ENCODE measurements around the gene HAT1. TPM values are rescaled to one million over a fixed set of nuclear protein-coding genes. Genes with fewer than 3 reads are reported as not detected.

The HAT1 gene
- total RNA-seq, 1 donor from 2014 or later = 71.6 TPM

DNA sequence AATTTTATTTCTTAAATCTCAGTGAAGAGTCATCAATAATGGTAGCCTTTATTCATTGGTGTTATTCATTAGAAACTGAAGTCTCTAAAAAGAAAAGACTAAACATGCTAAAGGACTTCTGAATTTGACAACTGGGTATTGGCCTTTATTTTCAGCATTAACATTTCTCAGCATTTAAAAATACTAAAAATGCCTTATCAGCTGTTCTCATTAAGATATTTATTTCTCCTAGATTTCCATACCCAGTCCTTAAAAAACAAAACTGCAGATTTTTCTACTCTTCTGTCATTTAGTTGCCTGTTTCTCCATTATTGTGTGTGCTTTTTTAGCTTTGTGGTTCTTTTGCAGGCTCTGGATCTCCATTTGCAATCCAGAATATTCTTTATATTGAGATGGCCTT is 46.2 kb downstream of the HAT1 start:
- intact Hi-C loops (cut with micrococcal nuclease) = no loop called here

DNA sequence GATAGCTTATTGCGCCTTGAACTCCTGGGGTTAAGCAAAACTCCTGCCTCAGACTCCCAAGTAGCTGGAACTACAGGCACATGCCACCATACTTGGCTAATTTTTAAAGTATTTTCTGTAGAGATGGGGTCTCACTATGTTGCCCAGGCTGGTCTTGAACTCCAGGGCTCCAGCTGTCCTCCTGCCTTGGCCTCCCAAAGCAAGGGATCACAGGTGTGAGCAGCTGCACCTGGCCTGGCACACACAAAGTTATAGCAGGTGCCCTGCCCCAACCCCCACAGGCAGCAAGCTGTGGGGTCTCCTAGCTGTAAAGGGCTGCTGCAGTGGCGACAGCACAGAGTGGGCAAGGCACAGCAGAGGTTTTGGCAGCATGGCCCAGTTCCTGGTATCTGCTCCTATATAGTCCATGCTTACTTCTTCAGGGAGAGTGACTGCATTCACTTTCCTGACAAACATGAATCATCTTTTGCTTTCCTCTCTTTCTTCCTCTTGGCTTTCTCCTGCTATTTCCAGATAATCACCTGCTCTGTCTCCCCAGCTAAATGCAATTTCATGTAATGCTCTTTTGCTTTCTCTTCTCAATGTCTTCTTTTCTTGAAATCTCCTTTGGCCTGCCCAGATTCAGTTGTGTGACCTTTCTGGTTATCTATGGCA is 50.2 kb downstream of the HAT1 start:
- intact Hi-C loops (cut with micrococcal nuclease) = no loop called here

DNA sequence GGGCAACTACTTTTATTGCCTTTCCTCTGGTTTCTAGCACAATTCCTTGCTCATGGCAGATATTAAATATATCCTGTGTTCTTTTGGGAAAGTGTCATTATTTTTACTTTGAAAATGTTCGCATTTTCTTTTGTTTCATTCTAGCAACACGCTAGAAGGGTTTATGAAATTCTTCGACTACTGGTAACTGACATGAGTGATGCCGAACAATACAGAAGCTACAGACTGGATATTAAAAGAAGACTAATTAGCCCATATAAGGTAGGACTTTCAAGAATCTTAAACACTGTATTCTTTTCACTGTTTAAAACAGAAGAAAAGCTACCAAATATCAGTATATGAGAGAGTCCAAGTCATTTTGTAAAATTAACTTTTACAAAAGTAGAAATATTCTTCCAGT is 56.8 kb downstream of the HAT1 start:
- intact Hi-C loops (cut with micrococcal nuclease) = no loop called here

DNA sequence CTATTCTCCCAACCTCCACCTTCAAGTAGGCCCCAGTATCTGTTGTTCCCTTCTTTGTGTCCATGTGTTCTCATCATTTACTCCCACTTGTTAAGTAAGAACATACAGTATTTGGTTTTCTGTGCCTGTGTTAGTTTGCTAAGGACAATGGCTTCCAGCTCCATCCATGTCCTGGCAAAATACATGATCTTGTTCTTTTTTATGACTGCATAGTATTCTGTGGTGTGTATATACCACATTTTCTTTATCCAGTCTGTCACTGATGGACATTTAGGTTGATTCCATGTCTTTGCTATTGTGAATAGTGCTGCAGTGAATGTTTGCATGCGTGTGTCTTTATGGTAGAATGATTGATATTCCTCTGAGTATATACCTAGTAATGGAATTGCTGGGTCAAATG is 61.7 kb downstream of the HAT1 start:
- intact Hi-C loops (cut with micrococcal nuclease) = loop anchor here (1.0 kb wide), 1 partner anchor 33 kb away; no protein-coding TSS in a partner anchor

DNA sequence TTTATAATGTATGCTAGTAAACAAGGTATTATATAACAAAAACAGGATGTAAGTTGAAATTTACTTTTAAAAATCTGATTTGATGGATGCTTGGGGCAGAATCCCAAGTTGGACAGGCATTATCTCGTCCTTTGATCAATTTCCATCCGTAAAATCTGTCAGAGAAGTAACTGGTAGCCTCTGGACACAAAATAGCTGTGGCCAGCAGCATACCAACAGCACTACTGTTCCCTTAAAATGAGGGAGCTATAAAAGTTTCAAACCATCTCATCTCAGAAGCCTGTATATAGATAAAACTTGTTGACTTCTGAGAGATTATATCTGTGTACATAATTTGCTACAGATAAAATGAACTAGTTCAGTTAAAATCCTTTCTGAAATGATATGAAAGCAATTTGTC is 62.8 kb downstream of the HAT1 start:
- intact Hi-C loops (cut with micrococcal nuclease) = no loop called here

DNA sequence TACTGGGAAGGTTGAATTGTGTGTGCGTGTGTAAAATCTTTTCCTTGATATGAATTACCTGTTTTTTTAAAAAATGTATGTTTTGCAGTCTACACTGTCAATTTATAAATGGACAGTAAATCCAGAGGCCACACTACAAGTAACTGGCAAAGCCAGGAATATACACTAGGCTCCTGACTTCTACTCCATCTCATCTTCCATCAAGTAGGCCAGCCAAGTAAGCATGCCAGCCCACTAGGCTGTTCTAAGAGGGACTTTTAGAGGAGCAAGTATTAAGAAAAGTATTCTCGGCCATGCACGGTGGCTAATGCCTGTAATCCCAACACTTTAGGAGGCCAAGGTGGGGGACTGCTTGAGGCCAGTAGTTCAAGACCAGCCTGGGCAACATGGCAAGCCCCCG is 64.5 kb downstream of the HAT1 start:
- intact Hi-C loops (cut with micrococcal nuclease) = no loop called here

DNA sequence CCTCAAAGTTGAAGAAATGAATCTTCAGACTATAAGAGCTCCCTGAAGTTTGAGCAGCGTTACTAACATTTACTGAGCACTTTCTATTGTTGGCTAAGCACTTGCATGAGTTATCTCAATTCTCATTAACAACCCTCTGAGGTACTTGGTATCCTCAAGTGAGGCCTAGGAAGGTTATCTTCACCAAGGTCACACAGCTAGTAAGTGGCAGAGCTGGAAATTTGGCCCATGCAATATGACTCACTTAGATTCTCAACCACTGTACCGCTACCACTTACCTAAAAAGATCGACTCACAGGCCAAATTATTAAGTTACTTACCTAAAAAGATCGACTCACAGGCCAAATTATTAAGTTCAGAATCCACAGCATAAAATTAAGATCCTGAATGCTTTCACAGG is 68.8 kb downstream of the HAT1 start:
- intact Hi-C loops (cut with micrococcal nuclease) = loop anchor here (10.0 kb wide), 1 partner anchor 564 kb away; the partner anchor contains the start of gene PDK1

DNA sequence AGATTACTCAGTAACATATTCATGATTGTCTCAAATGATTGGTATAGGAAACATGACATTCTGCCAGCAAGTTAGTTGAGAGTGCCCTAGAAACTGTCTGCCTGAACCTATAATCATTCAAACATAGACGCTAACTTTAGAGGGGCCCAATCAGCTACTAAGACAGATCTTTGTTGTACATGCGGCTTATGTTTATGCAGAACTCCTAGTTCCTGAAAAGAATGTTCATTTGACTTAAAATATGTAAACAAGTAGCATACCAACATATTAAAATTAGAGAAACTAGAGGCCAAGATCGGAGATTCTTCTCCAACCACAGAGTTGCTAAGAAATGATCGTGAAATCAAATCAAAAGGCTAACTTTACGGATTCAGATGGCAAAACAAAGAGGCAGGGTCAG is 73.3 kb downstream of the HAT1 start:
- intact Hi-C loops (cut with micrococcal nuclease) = loop anchor here (10.0 kb wide), 1 partner anchor 559 kb away; the partner anchor contains the start of gene PDK1

DNA sequence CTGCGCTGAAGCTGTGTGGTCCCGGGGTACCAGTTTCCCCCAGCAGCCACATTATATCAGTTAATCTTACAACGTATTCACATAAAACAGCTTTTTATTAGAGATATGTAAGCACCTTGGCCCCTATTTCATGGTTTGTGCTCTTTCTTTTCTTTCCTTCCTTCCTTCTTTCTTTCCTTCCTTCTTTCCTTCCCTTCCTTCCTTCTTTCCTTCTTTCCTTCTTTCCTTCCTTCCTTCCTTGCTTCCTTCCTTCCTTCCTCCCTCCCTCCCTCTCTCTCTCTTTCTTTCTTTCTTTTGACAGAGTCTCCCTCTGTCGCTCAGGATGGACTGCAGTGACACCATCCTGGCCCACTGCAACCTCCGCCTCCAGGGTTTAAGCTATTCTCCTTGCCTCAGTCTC is 73.8 kb downstream of the HAT1 start:
- intact Hi-C loops (cut with micrococcal nuclease) = loop anchor here (10.0 kb wide), 1 partner anchor 559 kb away; the partner anchor contains the start of gene PDK1

DNA sequence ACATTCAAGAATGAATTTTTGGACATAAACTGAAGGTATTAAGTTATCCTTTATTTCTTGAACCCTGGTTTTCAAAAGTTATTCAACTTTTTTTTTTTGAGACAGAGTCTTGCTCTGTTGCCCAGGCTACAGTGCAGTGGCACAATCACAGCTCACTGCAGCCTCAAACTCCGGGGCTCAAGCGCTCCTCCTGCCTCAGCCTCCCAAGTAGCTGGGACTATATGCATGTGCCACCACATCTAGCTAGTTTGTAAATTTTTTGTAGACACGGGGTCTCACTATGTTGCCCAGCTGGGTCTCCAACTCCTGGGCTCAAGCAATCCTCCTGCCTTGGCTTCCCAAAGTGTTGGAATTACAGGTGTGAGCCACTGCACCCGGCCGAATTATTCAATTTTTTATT is 74.8 kb downstream of the HAT1 start:
- intact Hi-C loops (cut with micrococcal nuclease) = loop anchor here (10.0 kb wide), 1 partner anchor 558 kb away; the partner anchor contains the start of gene PDK1

DNA sequence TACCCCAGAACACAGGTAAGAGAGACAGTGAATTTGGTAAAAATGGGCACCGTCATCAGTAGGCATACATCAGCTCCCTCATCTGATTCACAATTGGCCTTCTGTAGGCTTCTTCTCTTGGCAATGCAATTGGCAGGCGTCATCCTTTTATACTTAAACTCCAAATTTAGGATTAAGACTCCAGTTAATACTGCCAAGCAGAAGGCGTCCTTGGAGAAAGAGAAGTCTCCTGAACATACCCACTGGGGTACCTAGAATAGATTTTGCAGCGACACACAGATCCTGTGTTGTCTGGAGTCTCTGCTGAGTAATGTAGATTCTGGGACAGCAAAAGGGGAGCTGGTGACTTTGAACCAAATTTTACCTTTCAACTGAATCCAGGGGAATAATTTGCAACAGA is 76.9 kb downstream of the HAT1 start:
- intact Hi-C loops (cut with micrococcal nuclease) = loop anchor here (1.0 to 10.0 kb wide), 2 partner anchors 105 to 556 kb away; partner anchors contain the start of genes PDK1 and SLC25A12

DNA sequence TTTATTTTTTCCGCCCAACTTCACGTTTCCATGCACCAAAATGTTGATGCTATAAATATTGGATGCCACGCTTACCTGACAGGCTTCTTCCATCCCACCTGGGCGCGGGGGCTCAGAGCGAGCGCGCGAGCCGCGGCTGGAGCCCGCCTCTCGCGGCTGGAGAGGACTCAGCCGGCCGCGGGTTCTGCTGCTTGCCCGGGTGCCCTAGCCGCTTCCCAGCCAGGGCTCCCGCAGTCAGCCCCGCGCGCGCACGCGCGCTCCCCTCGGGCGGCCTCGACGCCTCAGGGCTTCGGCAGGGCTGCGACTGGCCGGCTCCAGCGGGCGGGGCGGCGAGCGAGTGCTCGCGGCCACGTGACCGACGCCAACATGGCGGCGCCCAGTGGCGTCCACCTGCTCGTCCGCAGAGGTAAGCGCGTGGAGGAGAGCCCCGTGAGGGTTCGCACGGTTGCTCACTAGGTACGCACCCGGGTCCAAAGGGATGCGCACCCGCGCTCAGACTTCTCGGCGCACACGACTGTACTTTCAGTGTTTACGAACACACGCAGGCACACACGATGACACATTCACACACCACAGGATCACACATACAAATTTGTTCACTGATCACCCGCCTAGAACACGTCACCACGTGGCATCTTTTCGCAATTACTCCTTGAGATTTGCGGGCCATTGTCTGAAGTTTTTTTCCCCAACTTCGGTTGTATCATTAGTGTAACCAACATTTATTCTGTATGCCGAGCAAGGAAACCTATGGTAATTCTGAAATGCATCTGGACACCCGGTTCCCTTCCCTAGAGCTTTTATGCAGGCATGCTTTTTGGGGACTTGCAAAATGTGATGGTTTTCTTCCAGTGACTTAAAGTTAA is 77.6 kb downstream of the HAT1 start, which contains the start of gene METAP1D:
Gene METAP1D, plus strand, starts transcription at position 350 of the 866 bp plus-strand sequence. Its CDS starts 17 bp downstream, at position 367.
- intact Hi-C loops (cut with micrococcal nuclease) = loop anchor here (1.0 to 10.0 kb wide), 4 partner anchors 78 to 555 kb away; partner anchors contain the start of genes DYNC1I2, HAT1, PDK1 and SLC25A12

DNA sequence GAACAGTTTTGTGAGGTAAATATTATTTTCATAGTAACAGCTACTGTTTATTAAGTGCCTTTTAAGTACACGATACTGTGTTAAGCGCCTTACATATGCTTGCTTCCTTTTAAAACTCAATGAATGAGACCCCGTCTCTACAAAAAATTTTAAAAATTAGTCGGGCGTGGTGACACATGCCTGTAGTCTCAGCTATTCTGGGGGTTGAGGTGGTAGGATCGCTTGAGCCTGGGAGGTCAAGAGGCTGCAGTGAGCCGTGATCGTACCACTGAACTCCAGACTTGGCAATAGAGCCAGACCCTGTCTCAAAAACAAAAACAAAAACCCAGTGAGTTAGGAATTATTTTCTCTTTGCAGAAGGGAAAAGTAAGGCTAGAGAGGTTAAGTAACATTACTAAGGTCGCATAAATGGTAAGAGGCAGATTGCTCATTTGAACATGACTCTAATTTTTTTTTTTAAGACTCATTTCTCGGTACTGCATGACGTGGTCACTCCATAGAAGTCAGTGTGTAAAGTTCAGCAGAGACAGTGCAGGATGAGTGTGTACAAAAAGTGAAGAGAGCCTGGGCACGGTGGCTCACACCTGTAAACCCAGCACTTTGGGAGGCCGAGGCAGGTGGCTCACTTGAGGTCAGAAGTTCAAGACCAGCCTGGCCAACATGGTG is 78.6 kb downstream of the HAT1 start:
- intact Hi-C loops (cut with micrococcal nuclease) = loop anchor here (1.0 to 5.0 kb wide), 2 partner anchors 79 to 314 kb away; partner anchors contain the start of genes DYNC1I2 and HAT1

DNA sequence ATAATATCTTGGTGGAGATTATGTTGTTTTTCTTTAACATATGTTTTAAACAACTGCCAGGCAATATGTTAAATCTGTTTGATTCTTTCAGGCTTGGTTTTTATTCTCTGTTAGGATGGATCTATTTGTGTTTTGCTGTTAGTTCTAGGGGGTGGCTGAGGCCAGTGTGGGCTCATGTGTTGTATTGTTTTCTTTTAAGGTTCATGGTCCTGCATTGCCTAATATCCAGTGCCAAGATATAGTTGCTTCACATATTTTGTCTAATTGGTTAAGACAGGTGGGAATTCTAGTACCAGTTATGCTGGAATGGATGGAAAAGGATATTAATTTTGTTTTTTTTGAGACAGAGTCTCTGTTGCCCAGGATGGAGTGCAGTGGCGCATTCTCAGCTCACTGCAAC is 85.1 kb downstream of the HAT1 start:
- intact Hi-C loops (cut with micrococcal nuclease) = no loop called here

DNA sequence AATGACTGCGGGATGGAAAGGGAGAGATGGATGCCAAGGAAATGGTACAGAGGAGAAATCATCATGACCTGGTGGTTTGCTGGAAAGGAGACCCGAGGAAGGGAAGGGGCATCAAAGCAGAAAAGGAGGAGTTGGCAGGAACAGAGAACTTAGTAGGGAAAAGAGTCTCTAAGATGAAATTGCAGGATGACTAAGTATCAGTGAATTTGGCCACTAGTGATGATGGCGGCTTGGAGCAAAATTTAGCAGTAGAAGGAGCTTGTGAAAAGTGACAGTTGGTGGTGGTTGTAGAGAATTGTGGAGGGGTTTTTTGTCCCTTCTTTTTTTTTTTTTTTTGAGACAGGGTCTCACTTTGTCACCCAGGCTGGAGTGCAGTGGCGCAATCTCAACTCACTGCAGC is 87.6 kb downstream of the HAT1 start:
- intact Hi-C loops (cut with micrococcal nuclease) = no loop called here

DNA sequence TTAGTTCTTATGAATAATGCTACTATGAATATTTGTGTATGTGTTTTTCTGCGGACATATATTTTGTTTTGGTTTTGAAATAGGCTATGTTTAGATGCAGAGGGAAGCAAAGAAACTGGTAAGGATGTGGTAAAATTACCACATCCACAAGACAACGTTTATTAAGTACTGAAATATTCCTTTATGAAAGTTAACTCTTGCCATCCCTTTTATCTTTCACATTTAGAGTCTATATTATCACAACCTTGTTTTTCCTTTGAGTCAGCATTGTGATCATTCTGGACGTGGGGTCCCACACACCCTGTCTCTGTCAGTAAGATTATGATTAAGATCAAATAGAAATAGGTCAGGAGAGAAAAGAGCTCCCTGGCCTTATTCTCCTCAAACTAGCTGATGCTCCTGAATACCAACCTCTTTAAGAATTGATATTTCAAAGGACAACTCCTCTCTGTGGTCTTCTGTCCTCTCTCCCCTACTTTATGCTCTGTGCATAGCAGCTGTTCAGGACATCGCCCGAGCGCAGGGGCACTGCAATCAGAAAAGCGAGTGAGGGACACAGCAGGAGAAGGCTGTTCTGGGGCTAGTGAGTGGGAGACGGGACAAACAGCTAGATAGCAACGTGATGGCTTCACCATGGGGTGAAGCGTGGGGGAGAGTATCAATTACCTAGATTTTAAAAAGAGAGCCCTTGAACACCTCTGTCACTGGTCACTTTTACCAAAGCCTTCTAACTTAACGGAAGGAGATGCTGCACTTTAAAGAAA is 89.7 kb downstream of the HAT1 start:
- intact Hi-C loops (cut with micrococcal nuclease) = no loop called here

DNA sequence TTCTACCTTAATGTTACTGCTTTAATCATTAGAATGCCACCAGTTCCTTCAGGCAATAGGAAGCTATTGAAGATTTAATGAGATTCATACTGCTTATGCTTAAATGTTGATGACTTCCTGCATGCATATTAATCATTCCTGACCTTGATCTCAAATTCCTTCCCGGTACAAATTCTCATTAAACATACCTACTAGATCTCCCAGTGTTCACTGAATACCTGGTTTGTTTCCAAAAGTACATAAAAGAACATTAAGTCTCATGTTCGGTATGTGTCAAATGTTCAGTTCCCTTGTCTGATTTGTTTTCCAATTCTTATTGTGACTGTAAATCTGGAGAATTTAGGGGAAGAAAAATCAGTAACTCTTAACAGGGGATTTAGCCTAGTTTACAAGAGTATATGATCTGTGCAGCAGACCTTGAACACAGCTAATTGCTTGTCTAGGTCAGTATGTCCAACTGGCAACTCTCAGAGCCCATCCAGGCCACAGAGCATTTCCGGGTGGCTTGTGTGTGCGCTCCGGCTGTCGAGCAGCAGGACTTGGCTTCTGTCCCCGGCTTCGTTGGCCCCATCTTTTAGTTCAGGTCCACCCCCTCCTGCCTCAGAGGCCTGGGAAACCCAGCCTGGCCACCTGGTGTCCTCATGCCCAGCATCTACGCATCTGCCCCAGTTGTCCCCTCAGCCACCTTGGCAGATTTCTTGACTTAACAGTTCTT is 90.6 kb downstream of the HAT1 start:
- intact Hi-C loops (cut with micrococcal nuclease) = no loop called here

DNA sequence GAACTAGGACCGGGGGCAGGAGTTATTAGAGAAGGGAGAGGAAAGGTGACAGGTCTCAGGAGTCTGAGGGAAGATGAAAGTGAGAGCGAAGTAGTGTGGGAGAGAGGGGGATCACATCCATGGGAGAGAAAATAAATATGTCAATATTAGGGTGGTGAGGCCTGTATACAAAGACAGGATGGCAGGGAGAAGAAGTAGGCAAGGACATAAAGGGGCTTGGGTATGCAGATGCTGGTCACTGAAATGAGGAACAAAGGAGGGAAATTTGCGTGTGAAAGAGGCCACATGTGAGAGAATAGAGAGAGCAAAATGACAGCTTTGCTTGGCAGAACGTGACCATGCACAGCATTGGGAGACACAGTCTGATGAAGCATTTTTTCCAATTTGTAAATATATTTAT is 91.1 kb downstream of the HAT1 start:
- intact Hi-C loops (cut with micrococcal nuclease) = no loop called here

DNA sequence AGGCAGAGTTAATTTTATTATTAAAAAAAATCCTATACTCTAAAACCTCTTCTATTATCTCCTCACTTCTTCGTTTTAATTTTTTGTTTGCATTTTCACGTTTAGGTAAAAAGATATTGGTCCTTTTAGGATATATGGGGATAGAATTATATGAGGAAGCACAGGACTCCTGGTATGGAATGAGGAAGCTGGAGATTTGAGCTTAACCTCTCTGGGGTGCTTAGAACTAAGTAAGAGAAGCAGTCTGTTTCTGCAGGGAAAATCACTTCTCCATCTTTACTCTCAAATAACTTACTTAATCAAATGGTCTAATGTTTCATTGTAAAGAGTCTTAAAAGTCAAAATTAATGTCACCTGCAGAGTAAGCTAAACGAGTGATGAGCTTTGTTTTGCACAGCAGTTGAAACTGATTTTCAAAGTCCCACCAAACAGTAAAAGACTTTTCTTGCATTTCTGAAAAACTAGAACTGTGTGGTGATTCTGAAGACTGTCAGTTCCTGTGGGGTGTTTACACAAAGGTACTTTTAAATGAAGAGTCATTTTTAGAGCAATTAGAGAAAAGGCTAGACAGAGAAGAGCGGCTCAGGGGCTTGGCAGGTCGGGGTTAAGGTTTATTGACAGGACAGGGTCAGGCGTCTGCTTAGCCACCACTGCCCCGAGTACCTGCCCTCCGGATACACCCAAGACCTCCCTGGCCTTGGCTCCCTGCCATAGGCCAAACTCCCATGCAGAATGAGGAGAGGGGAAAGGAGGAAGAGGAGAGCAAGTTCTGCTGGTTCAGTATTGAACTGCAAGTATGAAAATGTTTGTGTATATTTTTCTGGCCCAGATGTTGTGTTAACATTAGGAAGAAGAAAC is 99.0 kb downstream of the HAT1 start:
- intact Hi-C loops (cut with micrococcal nuclease) = no loop called here
